ENCODE data around the gene HNRNPA3. TPM values are rescaled to one million over a fixed set of nuclear protein-coding genes. Genes with fewer than 3 reads are reported as not detected.

The HNRNPA3 gene
- total RNA-seq, 2 experiments from 2014 or later = 68.2 to 450 TPM

GRCh38 chr2:177251165-177251542, 38.6 kb downstream of the HNRNPA3 start:
- H4K20me1 ChIP-seq (ENCODE audit: insufficient read depth, low read length) = peaks cover 56% of the 10 kb centered on the region
- CTCF ChIA-PET (ENCODE audit: unreplicated experiment) = interaction anchor here (0.6 kb wide), 1 partner anchor 13 kb away, joined by 3 read pairs; no protein-coding TSS in a partner anchor
- no peak overlapping the region for H2AFZ ChIP-seq (ENCODE audit: low read length)
- no peak overlapping the region for H3K27ac ChIP-seq (ENCODE audit: low read depth, low read length, poor library complexity, severe bottlenecking)
- peaks cover 3% of the 10 kb centered on the region for H3K4me1 ChIP-seq (ENCODE audit: insufficient read depth, low read length, poor library complexity, severe bottlenecking)
- H3K4me2 ChIP-seq (ENCODE audit: low read length) = no peak overlapping the region
- POLR2A ChIA-PET = interaction anchor here (0.6 to 3.8 kb wide), 2 partner anchors 13 to 43 kb away, joined by 7 to 8 read pairs; partner anchors contain the start of gene NFE2L2
- no TSS peak for BruUV-seq (replicated peaks)
- intact Hi-C loops (cut with micrococcal nuclease; ENCODE audit: unreplicated experiment) = no loop called here
- DNase-seq (ENCODE audit: low spot score) = no peak
- no peak overlapping the region for H3K4me3 ChIP-seq (ENCODE audit: low read depth, low read length, poor library complexity, severe bottlenecking)
- no peak for TF ChIP-seq EZH2phosphoT487 (IDR thresholded peaks at IDR 0.05; ENCODE audit: borderline replicate concordance, low read depth, low read length)
- no peak for TF ChIP-seq CTCF (conservative IDR thresholded peaks at IDR 0.05; ENCODE audit: low read length)
- peaks cover 100% of the 10 kb centered on the region for H3K79me2 ChIP-seq (ENCODE audit: insufficient read depth, low read depth, low read length)
- H3K9me2 ChIP-seq (ENCODE audit: insufficient read depth, low read length) = no peaks in the 10 kb centered on the region
- H3K9me3 ChIP-seq (ENCODE audit: low read length) = no peaks in the 10 kb centered on the region
- H3K36me3 ChIP-seq (ENCODE audit: insufficient read depth, low read length) = peaks cover 72% of the 10 kb centered on the region

GRCh38 chr2:177252808-177253531, 40.4 kb downstream of the HNRNPA3 start:
- H2AFZ ChIP-seq (ENCODE audit: low read length) = no peak overlapping the region
- peaks cover 2% of the 10 kb centered on the region; the same call in 1 of the 2 replicates for H3K9me3 ChIP-seq (ENCODE audit: low read length)
- H3K9me2 ChIP-seq (ENCODE audit: insufficient read depth, low read length) = no peaks in the 10 kb centered on the region
- TF ChIP-seq CTCF (conservative IDR thresholded peaks at IDR 0.05; ENCODE audit: low read length) = no peak
- no peak for TF ChIP-seq EZH2phosphoT487 (IDR thresholded peaks at IDR 0.05; ENCODE audit: borderline replicate concordance, low read depth, low read length)
- no peak for DNase-seq (ENCODE audit: low spot score)
- H3K27ac ChIP-seq (ENCODE audit: low read depth, low read length, poor library complexity, severe bottlenecking) = no peak overlapping the region
- no TSS peak for BruUV-seq (replicated peaks)
- no peak overlapping the region for H3K4me2 ChIP-seq (ENCODE audit: low read length)
- ChIA-PET CTCF (ENCODE audit: unreplicated experiment) (interaction anchor here (1.0 kb wide), 1 partner anchor 9 kb away, joined by 3 read pairs; no protein-coding TSS in a partner anchor), POLR2A (interaction anchor here (0.6 to 1.3 kb wide), 4 partner anchors 8 to 28 kb away, joined by 3 to 4 read pairs (median 3); no protein-coding TSS in a partner anchor)
- H4K20me1 ChIP-seq (ENCODE audit: insufficient read depth, low read length) = peaks cover 69% of the 10 kb centered on the region
- intact Hi-C loops (cut with micrococcal nuclease; ENCODE audit: unreplicated experiment) = no loop called here
- H3K36me3 ChIP-seq (ENCODE audit: insufficient read depth, low read length) = peaks cover 90% of the 10 kb centered on the region
- no peaks in the 10 kb centered on the region for H3K4me1 ChIP-seq (ENCODE audit: insufficient read depth, low read length, poor library complexity, severe bottlenecking)
- H3K4me3 ChIP-seq (ENCODE audit: low read depth, low read length, poor library complexity, severe bottlenecking) = no peak overlapping the region
- H3K79me2 ChIP-seq (ENCODE audit: insufficient read depth, low read depth, low read length) = peaks cover 100% of the 10 kb centered on the region

GRCh38 chr2:177253704-177254103, 41.1 kb downstream of the HNRNPA3 start:
- ChIA-PET POLR2A (interaction anchor here (0.6 to 1.3 kb wide), 3 partner anchors 15 to 29 kb away, joined by 3 to 9 read pairs (median 4); no protein-coding TSS in a partner anchor), CTCF (ENCODE audit: unreplicated experiment) (interaction anchor here (1.0 kb wide), 1 partner anchor 10 kb away, joined by 3 read pairs; no protein-coding TSS in a partner anchor)
- Histone ChIP-seq H3K4me3 (ENCODE audit: low read depth, low read length, poor library complexity, severe bottlenecking) (no peak overlapping the region), H3K79me2 (ENCODE audit: insufficient read depth, low read depth, low read length) (peaks cover 100% of the 10 kb centered on the region), H3K4me2 (ENCODE audit: low read length) (no peak overlapping the region), H3K9me3 (ENCODE audit: low read length) (peaks cover 6% of the 10 kb centered on the region; the same call in 1 of the 2 replicates), H2AFZ (ENCODE audit: low read length) (no peak overlapping the region), H4K20me1 (ENCODE audit: insufficient read depth, low read length) (peaks cover 68% of the 10 kb centered on the region), H3K36me3 (ENCODE audit: insufficient read depth, low read length) (peaks cover 89% of the 10 kb centered on the region), H3K27ac (ENCODE audit: low read depth, low read length, poor library complexity, severe bottlenecking) (no peak overlapping the region), H3K9me2 (ENCODE audit: insufficient read depth, low read length) (no peaks in the 10 kb centered on the region), H3K4me1 (ENCODE audit: insufficient read depth, low read length, poor library complexity, severe bottlenecking) (no peaks in the 10 kb centered on the region)
- no TSS peak for BruUV-seq (replicated peaks)
- intact Hi-C loops (cut with micrococcal nuclease; ENCODE audit: unreplicated experiment) = no loop called here
- TF ChIP-seq CTCF (conservative IDR thresholded peaks at IDR 0.05; ENCODE audit: low read length) (no peak), EZH2phosphoT487 (IDR thresholded peaks at IDR 0.05; ENCODE audit: borderline replicate concordance, low read depth, low read length) (no peak)
- DNase-seq (ENCODE audit: low spot score) = no peak

Data from OCI-LY7 (cell line).